Thyroid gland (tissue), 4 donors: ENCODE measurements around the gene ARHGEF4.

Experiments used
- POLR2A ChIP-seq, 2 donors: fragments of 450-650 bp; IDR thresholded peaks; one replicate each; pipeline ENCODE4 v1.6.1; 2017; ENCODE audit warnings: antibody characterized with exemption in 2 of 2, mild to moderate bottlenecking in 2 of 2, moderate library complexity in 1 of 2
- TF ChIP-seq, protein P1 (sequence below), 6 experiments: fragments of 200-600 bp in 3 of 6; fragments of 450-650 bp in 3 of 6; sonication (generic) in 3 of 6; IDR thresholded peaks; one replicate each; pipeline ENCODE4 v1.5.1; 2016 to 2019; ENCODE audit warnings: antibody characterized with exemption in 6 of 6, mild to moderate bottlenecking in 2 of 6, inconsistent platforms in 1 of 6, moderate library complexity in 1 of 6

DNA sequence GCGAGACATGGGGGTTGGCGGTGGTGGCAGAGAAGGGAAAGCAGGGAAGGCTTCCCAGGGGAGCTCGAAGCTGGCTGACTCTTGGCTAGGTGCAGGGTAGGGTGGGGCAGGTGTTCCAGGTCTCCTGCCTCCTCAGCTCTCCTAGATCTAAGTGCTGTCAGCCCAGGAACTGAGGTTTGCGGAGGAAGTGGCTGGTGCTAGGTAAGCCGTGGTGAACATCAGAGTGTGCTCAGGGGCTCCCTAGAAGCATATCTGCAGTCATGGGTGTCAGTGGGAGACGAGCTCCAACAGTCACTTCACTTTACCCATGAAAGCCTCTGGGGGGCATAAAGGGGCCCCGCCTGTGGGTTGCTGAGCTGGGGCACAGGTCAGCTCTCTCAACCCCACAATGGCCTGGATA lies 34.1 kb downstream of the ARHGEF4 start:
- no peak for TF ChIP-seq POLR2A (IDR thresholded peaks at IDR 0.05)
- TF ChIP-seq, protein P1, sequence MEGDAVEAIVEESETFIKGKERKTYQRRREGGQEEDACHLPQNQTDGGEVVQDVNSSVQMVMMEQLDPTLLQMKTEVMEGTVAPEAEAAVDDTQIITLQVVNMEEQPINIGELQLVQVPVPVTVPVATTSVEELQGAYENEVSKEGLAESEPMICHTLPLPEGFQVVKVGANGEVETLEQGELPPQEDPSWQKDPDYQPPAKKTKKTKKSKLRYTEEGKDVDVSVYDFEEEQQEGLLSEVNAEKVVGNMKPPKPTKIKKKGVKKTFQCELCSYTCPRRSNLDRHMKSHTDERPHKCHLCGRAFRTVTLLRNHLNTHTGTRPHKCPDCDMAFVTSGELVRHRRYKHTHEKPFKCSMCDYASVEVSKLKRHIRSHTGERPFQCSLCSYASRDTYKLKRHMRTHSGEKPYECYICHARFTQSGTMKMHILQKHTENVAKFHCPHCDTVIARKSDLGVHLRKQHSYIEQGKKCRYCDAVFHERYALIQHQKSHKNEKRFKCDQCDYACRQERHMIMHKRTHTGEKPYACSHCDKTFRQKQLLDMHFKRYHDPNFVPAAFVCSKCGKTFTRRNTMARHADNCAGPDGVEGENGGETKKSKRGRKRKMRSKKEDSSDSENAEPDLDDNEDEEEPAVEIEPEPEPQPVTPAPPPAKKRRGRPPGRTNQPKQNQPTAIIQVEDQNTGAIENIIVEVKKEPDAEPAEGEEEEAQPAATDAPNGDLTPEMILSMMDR (IDR thresholded peaks at IDR 0.05), result no peak
